HG02610 (cell line): ENCODE data around the gene DAZAP2.

Experiments used
- ATAC-seq: cut with Tn5 transposase; IDR thresholded peaks from one replicate; pipeline ENCODE4 v1.9.1; 2021; ENCODE audit warnings: mild to moderate bottlenecking, moderate library complexity; ENCODE audit not compliant: unreplicated experiment

DAZAP2 gene

GRCh38 chr12:51238510-51239334, at the start of gene DAZAP2:
DAZAP2 (plus strand) TSS chr12:51238826; CDS start chr12:51238908, 82 bp downstream.
- peak; percentile 92 for ATAC-seq

GRCh38 chr12:51189790-51190355, 48.8 kb upstream of the DAZAP2 start:
- ATAC-seq, result no peak

GRCh38 chr12:51190820-51191219, 47.8 kb upstream of the DAZAP2 start:
- ATAC-seq, result no peak

- ATAC-seq, result no peak
Measured at GRCh38 chr12:51191516-51192283, 46.9 kb upstream of the DAZAP2 start.

GRCh38 chr12:51192284-51192671, 46.3 kb upstream of the DAZAP2 start:
- no peak for ATAC-seq

- ATAC-seq, result no peak
Measured at GRCh38 chr12:51195841-51196240, 42.8 kb upstream of the DAZAP2 start.

GRCh38 chr12:51196547-51196946, 42.1 kb upstream of the DAZAP2 start:
- ATAC-seq, result no peak

GRCh38 chr12:51197736-51198567, 40.7 kb upstream of the DAZAP2 start:
- no peak for ATAC-seq

GRCh38 chr12:51198568-51199365, 39.9 kb upstream of the DAZAP2 start:
- no peak for ATAC-seq

GRCh38 chr12:51199366-51199945, 39.2 kb upstream of the DAZAP2 start:
- ATAC-seq, result no peak

GRCh38 chr12:51200156-51200555, 38.5 kb upstream of the DAZAP2 start:
- ATAC-seq, result no peak

GRCh38 chr12:51200806-51201205, 37.8 kb upstream of the DAZAP2 start:
- ATAC-seq, result no peak

GRCh38 chr12:51202718-51203117, 35.9 kb upstream of the DAZAP2 start:
- ATAC-seq, result no peak

GRCh38 chr12:51205350-51205749, 33.3 kb upstream of the DAZAP2 start:
- ATAC-seq, result no peak

- ATAC-seq, result no peak
Measured at GRCh38 chr12:51208016-51208660, 30.5 kb upstream of the DAZAP2 start.

GRCh38 chr12:51209259-51209658, 29.4 kb upstream of the DAZAP2 start:
- no peak for ATAC-seq

GRCh38 chr12:51210690-51211395, 27.8 kb upstream of the DAZAP2 start:
- ATAC-seq, result no peak

GRCh38 chr12:51214895-51215294, 23.7 kb upstream of the DAZAP2 start:
- ATAC-seq, result no peak

GRCh38 chr12:51216642-51217041, 22.0 kb upstream of the DAZAP2 start:
- no peak for ATAC-seq
